Uterus (tissue), 4 donors: ENCODE data around the gene BAIAP2. TPM values are rescaled to one million over a fixed set of nuclear protein-coding genes. Genes with fewer than 3 reads are reported as not detected.
A peak's percentile ranks its signal among the peaks of the same experiment; 100 is the strongest.

Experiments
- DNase-seq, 2 donors: peaks; one replicate each; pipeline ENCODE4 v3.0.0-alpha.2; 2019 to 2020
- H3K27ac ChIP-seq, 2 donors: fragments of 200-600 bp; sonication (generic); 1 replicate in 1 of 2; 2 replicates in 1 of 2; pipeline ENCODE4 v1.5.1; 2016 to 2018
- H3K27me3 ChIP-seq, 2 donors: fragments of 200-600 bp; sonication (generic); one replicate each; pipeline ENCODE4 v1.5.1; 2018 to 2019; ENCODE audit warnings: control low read depth in 1 of 2
- H3K36me3 ChIP-seq, 2 donors: fragments of 200-600 bp; sonication (generic); one replicate each; pipeline ENCODE4 v1.5.1; 2019; ENCODE audit warnings: control low read depth in 1 of 2
- H3K4me1 ChIP-seq, 2 donors: fragments of 200-600 bp; sonication (generic); one replicate each; pipeline ENCODE4 v1.5.1; 2018 to 2019; ENCODE audit warnings: control low read depth in 1 of 2
- H3K4me3 ChIP-seq, 2 donors: fragments of 200-600 bp; sonication (generic); 1 replicate in 1 of 2; 2 replicates in 1 of 2; pipeline ENCODE4 v1.5.1; 2018 to 2019; ENCODE audit warnings: mild to moderate bottlenecking in 1 of 2
- H3K9me3 ChIP-seq, 2 donors: fragments of 200-600 bp; sonication (generic); one replicate each; pipeline ENCODE4 v1.5.1; 2019; ENCODE audit warnings: control low read depth in 1 of 2
- CTCF ChIP-seq, 4 experiments: fragments of 200-600 bp in 2 of 4; fragments of 450-650 bp in 2 of 4; sonication (generic) in 2 of 4; IDR thresholded peaks; one replicate each; pipeline ENCODE4 v1.5.1; 2016 to 2019; ENCODE audit warnings: antibody characterized with exemption in 4 of 4, mild to moderate bottlenecking in 2 of 4, moderate library complexity in 1 of 4
- POLR2A ChIP-seq, 2 donors: fragments of 450-650 bp; IDR thresholded peaks; one replicate each; pipeline ENCODE4 v1.6.1; 2016; ENCODE audit warnings: antibody characterized with exemption in 2 of 2, mild to moderate bottlenecking in 1 of 2, moderate library complexity in 1 of 2
- intact Hi-C: fragments of 100-400 bp; cut with DNase I; formaldehyde crosslinking; loops from one replicate; pipeline ENCODE4 v1.15.1; 2023; ENCODE audit warnings: low total_unique reads
- total RNA-seq, 4 donors: library from RNA; depleted of rRNA in 3 of 4; stranded (reverse); fragments of >200 nt in 3 of 4; gene quantifications; one replicate each; pipeline versions ENCODE4 v1.1.0 to v1.2.4, GENCODE V29; 2014 to 2023
- donor health status: DM: yes; HTN: yes; CAD: no.

The BAIAP2 gene
- total RNA-seq, 4 donors from 2014 or later, result 16.5 to 70.7 (median 45.8) TPM

DNA sequence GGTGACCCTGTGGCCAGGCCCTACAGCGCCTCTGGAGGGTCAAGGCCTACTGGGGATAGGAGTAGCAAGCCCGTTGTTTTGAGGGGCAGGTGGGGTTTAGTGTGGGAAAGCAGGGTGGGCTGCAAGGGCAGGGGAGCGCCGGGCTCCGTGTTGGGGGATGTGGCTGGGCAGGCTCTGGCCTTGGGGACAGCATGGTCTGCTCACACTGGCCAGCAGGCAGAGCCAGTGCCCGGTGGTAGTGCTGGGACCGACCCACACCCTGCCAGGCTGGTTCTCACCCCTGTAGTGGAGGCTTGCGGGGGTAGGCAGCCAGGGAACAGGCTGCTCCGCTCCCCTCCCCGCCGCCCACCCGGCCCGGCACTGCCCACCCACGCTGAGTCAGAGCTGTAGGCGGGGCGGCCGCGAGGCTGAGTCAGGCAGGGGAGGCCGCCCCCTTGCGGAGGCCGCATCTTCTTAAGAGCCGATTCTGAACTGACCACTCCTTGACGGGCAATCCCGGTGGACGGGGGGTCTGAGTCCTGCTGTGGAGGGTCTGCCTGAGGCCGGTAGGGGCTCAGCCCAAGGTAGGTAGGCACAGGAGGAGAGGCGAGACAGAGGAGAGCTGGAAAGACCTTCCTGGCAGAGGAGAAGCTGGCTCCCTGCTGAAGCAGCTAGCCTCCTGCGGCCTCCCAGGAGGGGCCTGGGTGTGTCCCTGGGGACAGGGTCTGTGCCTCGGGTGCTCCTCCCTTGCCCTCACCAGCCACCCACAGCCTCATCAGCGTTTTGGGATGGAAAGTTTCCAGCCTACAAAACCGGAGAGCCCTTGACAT, 62.4 kb downstream of the BAIAP2 start:
- H3K27ac ChIP-seq, result peak overlapping the region; percentile 83 to 84
- no peaks in the 10 kb centered on the region for H3K9me3 ChIP-seq
- DNase-seq, result peak; percentile 89 to 90
- H3K4me1 ChIP-seq, result peaks cover 20 to 36% of the 10 kb centered on the region in 2 donors
- intact Hi-C loops, result loop anchor here (5.0 to 10.0 kb wide), 2 partner anchors 75 to 693 kb away; no protein-coding TSS in a partner anchor
- TF ChIP-seq CTCF (IDR thresholded peaks at IDR 0.05), result peak; percentile 83 to 88 (median 87)
- peak; percentile 17 to 39 for TF ChIP-seq POLR2A (IDR thresholded peaks at IDR 0.05)
- H3K4me3 ChIP-seq, result peak overlapping the region in 1 of 2 donors; percentile 15
- no peaks in the 10 kb centered on the region for H3K27me3 ChIP-seq
- H3K36me3 ChIP-seq, result no peaks in the 10 kb centered on the region

DNA sequence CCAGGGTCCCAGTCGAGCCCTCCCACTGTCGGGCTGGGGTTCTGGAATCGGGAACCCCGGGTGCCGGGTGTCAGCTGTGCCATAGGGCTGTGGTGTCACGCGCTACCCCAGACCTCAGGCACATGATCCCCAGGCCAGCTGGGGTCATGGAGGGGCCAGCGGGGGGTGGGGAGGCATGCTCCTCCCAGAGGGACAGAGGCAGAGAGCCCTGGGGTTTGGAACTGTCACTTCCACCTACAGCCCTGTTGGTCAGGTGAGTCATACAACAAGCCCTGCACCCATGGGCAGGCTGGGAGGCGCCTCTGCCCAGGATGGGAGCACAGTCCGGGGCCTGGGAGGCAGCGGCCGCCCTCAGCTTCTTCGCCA, 63.0 kb downstream of the BAIAP2 start:
- Histone ChIP-seq H3K4me3 (peak overlapping the region in 1 of 2 donors; percentile 15), H3K27me3 (no peaks in the 10 kb centered on the region), H3K27ac (peak overlapping the region; percentile 83 to 84), H3K4me1 (peaks cover 20 to 36% of the 10 kb centered on the region in 2 donors), H3K9me3 (no peaks in the 10 kb centered on the region), H3K36me3 (no peaks in the 10 kb centered on the region)
- TF ChIP-seq CTCF (IDR thresholded peaks at IDR 0.05) (no peak), POLR2A (IDR thresholded peaks at IDR 0.05) (no peak)
- no peak for DNase-seq
- intact Hi-C loops, result loop anchor here (5.0 to 10.0 kb wide), 2 partner anchors 76 to 693 kb away; no protein-coding TSS in a partner anchor

GRCh38 chr17:81099888-81100287, 64.9 kb downstream of the BAIAP2 start:
- DNase-seq, result no peak
- no peaks in the 10 kb centered on the region for H3K36me3 ChIP-seq
- peaks cover 20 to 31% of the 10 kb centered on the region in 2 donors for H3K4me1 ChIP-seq
- H3K27me3 ChIP-seq, result no peaks in the 10 kb centered on the region
- H3K4me3 ChIP-seq, result no peak overlapping the region
- intact Hi-C loops, result loop anchor here (5.0 to 10.0 kb wide), 2 partner anchors 78 to 695 kb away; no protein-coding TSS in a partner anchor
- no peak overlapping the region for H3K27ac ChIP-seq
- TF ChIP-seq CTCF (IDR thresholded peaks at IDR 0.05) (no peak), POLR2A (IDR thresholded peaks at IDR 0.05) (no peak)
- no peaks in the 10 kb centered on the region for H3K9me3 ChIP-seq

DNA sequence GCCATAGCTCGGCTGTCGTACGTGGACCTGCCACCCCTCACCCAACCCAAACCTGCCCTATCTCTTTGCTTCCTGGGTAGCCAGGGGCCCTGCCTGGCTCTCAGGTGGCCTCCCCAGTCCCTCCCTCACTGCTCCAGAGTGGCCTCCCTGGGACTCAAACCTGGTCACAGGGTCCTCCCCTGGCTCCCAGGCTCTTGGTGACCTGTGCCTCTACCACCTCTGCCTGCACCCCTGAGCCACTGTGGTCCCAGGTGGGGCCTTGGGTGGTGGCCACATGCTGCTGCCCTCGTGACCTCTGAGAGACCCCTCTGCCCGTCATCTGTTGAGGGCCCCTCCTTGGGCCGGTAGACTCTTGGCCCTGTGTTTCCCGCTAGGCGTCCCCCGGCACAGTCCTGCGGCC, 65.7 kb downstream of the BAIAP2 start:
- H3K27ac ChIP-seq, result no peak overlapping the region
- DNase-seq, result no peak
- H3K4me1 ChIP-seq, result peaks cover 16 to 23% of the 10 kb centered on the region in 2 donors
- TF ChIP-seq CTCF (IDR thresholded peaks at IDR 0.05), result no peak
- TF ChIP-seq POLR2A (IDR thresholded peaks at IDR 0.05), result no peak
- intact Hi-C loops, result no loop called here
- no peak overlapping the region for H3K4me3 ChIP-seq
- H3K36me3 ChIP-seq, result no peaks in the 10 kb centered on the region
- no peaks in the 10 kb centered on the region for H3K27me3 ChIP-seq
- H3K9me3 ChIP-seq, result no peaks in the 10 kb centered on the region

- peaks cover 7 to 13% of the 10 kb centered on the region in 2 donors for H3K4me1 ChIP-seq
Measured at GRCh38 chr17:81101614-81102306, 66.8 kb downstream of the BAIAP2 start.

More at GRCh38 chr17:81101614-81102306, 66.8 kb downstream of the BAIAP2 start:
- TF ChIP-seq POLR2A (IDR thresholded peaks at IDR 0.05) (peak in 1 of 2 donors; percentile 41), CTCF (IDR thresholded peaks at IDR 0.05) (peak; percentile 98 to 100 (median 99))
- Histone ChIP-seq H3K27ac (no peak overlapping the region), H3K4me3 (no peak overlapping the region), H3K36me3 (no peaks in the 10 kb centered on the region), H3K27me3 (no peaks in the 10 kb centered on the region), H3K9me3 (no peaks in the 10 kb centered on the region)
- intact Hi-C loops, result no loop called here
- peak; percentile 66 to 77 for DNase-seq
